HEK293T (cell line): ENCODE measurements around the gene PAX8.

Experiments
- CTBP1 ChIP-seq: fragments of 450-650 bp; IDR thresholded peaks from 2 replicates; pipeline ENCODE4 v1.6.1; 2016; ENCODE audit warnings: borderline replicate concordance
- NFRKB ChIP-seq: fragments of 450-650 bp; IDR thresholded peaks from 2 replicates; pipeline ENCODE4 v1.6.1; 2016; ENCODE audit warnings: mild to moderate bottlenecking, moderate library complexity

GRCh38 chr2:113169002-113169530, 109.7 kb downstream of the PAX8 start:
- TF ChIP-seq CTBP1 (no peak), NFRKB (no peak)
